Parathyroid adenoma (tissue), 2 donors: ENCODE measurements around the gene NDC80.

Source experiments
- H2AFZ ChIP-seq: fragments of 300-600 bp; sonication (generic); one replicate; pipeline ENCODE4 v1.7.0; 2017; ENCODE audit warnings: antibody characterized with exemption, mild to moderate bottlenecking
- H3K27ac ChIP-seq: fragments of 300-600 bp; sonication (generic); one replicate; pipeline ENCODE4 v1.7.0; 2017
- H3K27me3 ChIP-seq: fragments of 300-600 bp; sonication (generic); one replicate; pipeline ENCODE4 v1.7.0; 2017; ENCODE audit warnings: low read length; ENCODE audit not compliant: control insufficient read depth, insufficient read depth
- H3K36me3 ChIP-seq: fragments of 300-600 bp; sonication (generic); one replicate; pipeline ENCODE4 v1.7.0; 2017; ENCODE audit warnings: low read length; ENCODE audit not compliant: control insufficient read depth, insufficient read depth
- H3K4me1 ChIP-seq: fragments of 300-600 bp; sonication (generic); one replicate; pipeline ENCODE4 v1.7.0; 2017; ENCODE audit warnings: control low read depth
- H3K4me2 ChIP-seq: fragments of 300-600 bp; sonication (generic); one replicate; pipeline ENCODE4 v1.7.0; 2017; ENCODE audit warnings: low read length
- H3K4me3 ChIP-seq: fragments of 300-600 bp; sonication (generic); one replicate; pipeline ENCODE4 v1.7.0; 2017; ENCODE audit warnings: low read depth, low read length
- H3K79me2 ChIP-seq: fragments of 300-600 bp; sonication (generic); one replicate; pipeline ENCODE4 v1.7.0; 2017; ENCODE audit warnings: control low read depth
- H3K9ac ChIP-seq: fragments of 300-600 bp; sonication (generic); one replicate; pipeline ENCODE4 v1.7.0; 2017; ENCODE audit warnings: mild to moderate bottlenecking
- H3K9me3 ChIP-seq: fragments of 300-600 bp; sonication (generic); one replicate; pipeline ENCODE4 v1.7.0; 2017; ENCODE audit warnings: low read length; ENCODE audit not compliant: control insufficient read depth
- TF ChIP-seq, protein P1 (sequence below): fragments of 300-600 bp; sonication (generic); IDR thresholded peaks from one replicate; pipeline ENCODE4 v1.7.0; 2017; ENCODE audit warnings: antibody characterized with exemption, mild to moderate bottlenecking
- donor health status: primary hyperparathyroidism.

The NDC80 gene

DNA sequence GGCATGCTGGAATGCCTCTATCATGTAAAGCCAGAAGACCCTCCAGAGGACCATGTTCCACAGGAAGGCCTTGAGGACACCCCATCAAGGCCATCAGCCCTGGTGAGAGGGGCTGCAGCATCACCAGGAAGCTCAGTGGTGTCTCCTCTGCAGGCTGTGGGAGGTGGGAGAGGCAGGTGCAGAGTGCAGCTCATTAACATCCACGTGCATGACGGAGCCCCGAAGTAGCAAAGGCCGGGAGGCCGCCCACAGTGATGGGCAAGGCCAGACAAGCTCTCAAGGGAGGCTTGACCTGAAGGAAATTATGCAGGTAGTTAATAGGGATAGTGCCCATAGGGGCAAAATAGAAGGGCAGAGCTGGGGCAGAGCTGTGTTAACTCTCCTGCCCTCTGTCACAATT, 53.9 kb downstream of the NDC80 start:
- no peaks in the 10 kb centered on the region for H3K4me1 ChIP-seq
- no peaks in the 10 kb centered on the region for H3K27me3 ChIP-seq
- H3K27ac ChIP-seq: no peak overlapping the region
- no peak overlapping the region for H2AFZ ChIP-seq
- no peaks in the 10 kb centered on the region for H3K36me3 ChIP-seq
- TF ChIP-seq, protein P1, sequence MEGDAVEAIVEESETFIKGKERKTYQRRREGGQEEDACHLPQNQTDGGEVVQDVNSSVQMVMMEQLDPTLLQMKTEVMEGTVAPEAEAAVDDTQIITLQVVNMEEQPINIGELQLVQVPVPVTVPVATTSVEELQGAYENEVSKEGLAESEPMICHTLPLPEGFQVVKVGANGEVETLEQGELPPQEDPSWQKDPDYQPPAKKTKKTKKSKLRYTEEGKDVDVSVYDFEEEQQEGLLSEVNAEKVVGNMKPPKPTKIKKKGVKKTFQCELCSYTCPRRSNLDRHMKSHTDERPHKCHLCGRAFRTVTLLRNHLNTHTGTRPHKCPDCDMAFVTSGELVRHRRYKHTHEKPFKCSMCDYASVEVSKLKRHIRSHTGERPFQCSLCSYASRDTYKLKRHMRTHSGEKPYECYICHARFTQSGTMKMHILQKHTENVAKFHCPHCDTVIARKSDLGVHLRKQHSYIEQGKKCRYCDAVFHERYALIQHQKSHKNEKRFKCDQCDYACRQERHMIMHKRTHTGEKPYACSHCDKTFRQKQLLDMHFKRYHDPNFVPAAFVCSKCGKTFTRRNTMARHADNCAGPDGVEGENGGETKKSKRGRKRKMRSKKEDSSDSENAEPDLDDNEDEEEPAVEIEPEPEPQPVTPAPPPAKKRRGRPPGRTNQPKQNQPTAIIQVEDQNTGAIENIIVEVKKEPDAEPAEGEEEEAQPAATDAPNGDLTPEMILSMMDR: no peak
- no peaks in the 10 kb centered on the region for H3K79me2 ChIP-seq
- H3K9me3 ChIP-seq: no peaks in the 10 kb centered on the region
- H3K4me2 ChIP-seq: no peak overlapping the region
- no peak overlapping the region for H3K4me3 ChIP-seq
- no peak overlapping the region for H3K9ac ChIP-seq

DNA sequence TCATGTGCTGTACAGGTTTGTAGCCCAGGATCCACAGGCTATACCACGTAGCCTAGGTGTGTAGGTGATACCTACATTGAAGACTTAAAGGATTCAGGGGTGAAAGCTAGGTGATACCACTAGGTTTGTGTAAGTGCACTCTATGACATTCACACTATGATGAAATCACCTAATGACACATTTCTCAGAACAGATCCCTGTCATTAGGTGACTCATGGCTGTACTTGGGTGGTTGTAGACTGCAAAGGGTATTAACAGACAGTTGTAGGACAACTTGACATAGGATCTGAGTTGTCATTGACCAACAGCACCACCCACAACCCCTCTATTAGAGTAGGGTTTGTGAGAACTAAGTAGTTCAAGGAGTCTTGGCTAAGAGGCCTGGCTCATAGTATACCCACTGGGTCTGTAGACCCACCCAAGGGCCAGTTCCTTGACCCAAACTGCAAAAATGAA, 56.5 kb downstream of the NDC80 start:
- Histone ChIP-seq H3K79me2 (no peaks in the 10 kb centered on the region), H2AFZ (no peak overlapping the region), H3K27me3 (no peaks in the 10 kb centered on the region), H3K36me3 (no peaks in the 10 kb centered on the region), H3K4me3 (no peak overlapping the region), H3K27ac (no peak overlapping the region), H3K4me1 (no peaks in the 10 kb centered on the region), H3K4me2 (no peak overlapping the region), H3K9me3 (no peaks in the 10 kb centered on the region), H3K9ac (no peak overlapping the region)
- TF ChIP-seq, protein P1: no peak

DNA sequence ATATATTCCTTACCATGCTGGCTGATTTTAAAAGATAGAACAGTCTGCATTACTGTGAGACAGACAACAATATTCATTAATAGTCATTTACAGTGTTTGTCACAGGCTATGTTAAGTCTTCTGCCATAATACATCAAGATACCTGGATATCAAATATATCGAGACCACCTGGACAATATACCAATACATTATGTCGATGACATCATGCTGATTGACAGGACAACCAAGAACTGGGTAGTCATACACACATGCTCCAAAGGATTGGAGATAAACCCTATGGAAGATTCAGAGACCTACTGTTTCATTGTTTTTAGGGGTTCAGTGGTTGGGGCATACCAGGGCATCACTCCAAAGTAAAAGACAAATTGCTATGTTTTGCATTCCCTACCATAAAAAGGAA, 57.6 kb downstream of the NDC80 start:
- Histone ChIP-seq H2AFZ (no peak overlapping the region), H3K79me2 (no peaks in the 10 kb centered on the region), H3K4me2 (no peak overlapping the region), H3K4me1 (no peaks in the 10 kb centered on the region), H3K27ac (no peak overlapping the region), H3K9ac (no peak overlapping the region), H3K4me3 (no peak overlapping the region), H3K36me3 (no peaks in the 10 kb centered on the region), H3K27me3 (no peaks in the 10 kb centered on the region), H3K9me3 (no peaks in the 10 kb centered on the region)
- TF ChIP-seq, protein P1: no peak

DNA sequence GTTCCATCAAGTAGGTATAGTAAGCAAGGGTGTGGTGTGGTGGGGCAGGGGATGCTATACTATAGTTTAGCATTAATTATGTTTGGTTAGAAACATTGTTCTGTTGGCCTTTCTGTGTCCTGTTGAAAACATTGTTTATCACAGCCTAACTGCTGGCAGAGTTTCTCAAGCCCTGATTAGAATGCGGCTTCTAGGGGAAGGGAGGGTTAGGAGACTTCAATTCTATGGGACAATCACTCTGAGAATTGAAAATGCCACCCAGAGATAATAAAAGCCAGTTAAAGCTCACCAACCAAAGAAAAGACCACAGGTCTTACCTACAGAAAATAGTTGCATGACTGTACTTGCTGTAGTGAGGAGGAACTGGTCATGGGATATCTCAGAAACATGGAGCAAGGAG, 64.2 kb downstream of the NDC80 start:
- H3K4me2 ChIP-seq: no peak overlapping the region
- H3K4me3 ChIP-seq: no peak overlapping the region
- H2AFZ ChIP-seq: no peak overlapping the region
- H3K27me3 ChIP-seq: no peaks in the 10 kb centered on the region
- TF ChIP-seq, protein P1: no peak
- no peaks in the 10 kb centered on the region for H3K9me3 ChIP-seq
- H3K27ac ChIP-seq: no peak overlapping the region
- H3K4me1 ChIP-seq: no peaks in the 10 kb centered on the region
- no peaks in the 10 kb centered on the region for H3K79me2 ChIP-seq
- no peaks in the 10 kb centered on the region for H3K36me3 ChIP-seq
- H3K9ac ChIP-seq: no peak overlapping the region

DNA sequence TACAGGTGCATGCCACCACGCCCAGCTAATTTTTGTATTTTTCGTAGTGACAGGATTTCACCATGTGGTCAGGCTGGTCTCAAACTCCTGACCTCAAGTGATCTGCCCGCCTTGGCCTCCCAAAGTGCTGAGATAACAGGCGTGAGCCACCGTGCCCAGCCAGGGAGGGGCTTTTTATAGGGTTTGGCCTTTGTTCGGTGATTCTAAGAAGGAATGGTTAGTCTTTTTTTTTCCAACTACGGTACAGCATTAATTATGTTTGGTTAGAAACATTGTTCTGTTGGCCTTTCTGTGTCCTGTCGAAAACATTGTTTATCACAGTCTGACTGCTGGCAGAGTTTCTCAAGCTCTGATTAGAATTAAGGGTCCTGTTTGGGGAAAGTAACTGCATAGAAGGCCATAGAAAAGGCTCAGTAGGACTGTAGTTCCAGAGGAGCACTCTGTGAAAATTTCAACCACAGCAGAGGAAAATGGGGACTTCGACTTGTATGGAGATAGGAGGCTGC, 64.8 kb downstream of the NDC80 start:
- Histone ChIP-seq H3K27me3 (no peaks in the 10 kb centered on the region), H3K9me3 (no peaks in the 10 kb centered on the region), H2AFZ (peak overlapping the region; percentile 20), H3K79me2 (no peaks in the 10 kb centered on the region), H3K36me3 (no peaks in the 10 kb centered on the region), H3K4me3 (no peak overlapping the region), H3K9ac (no peak overlapping the region), H3K4me2 (peak overlapping the region; percentile 6), H3K27ac (peak overlapping the region; percentile 51), H3K4me1 (no peaks in the 10 kb centered on the region)
- TF ChIP-seq, protein P1: no peak
